Hepatocyte (in vitro differentiated cells): Measurements from ENCODE around the gene SLC25A46. TPM values are rescaled to one million over a fixed set of nuclear protein-coding genes. Genes with fewer than 3 reads are reported as not detected.
A peak's percentile ranks its signal among the peaks of the same experiment; 100 is the strongest.

Experiments used
- DNase-seq: peaks from one replicate; pipeline ENCODE4 v3.0.0-alpha.2; 2016; ENCODE audit warnings: low spot score
- H2AFZ ChIP-seq: fragments of 200-600 bp; sonication (generic); 2 replicates; pipeline ENCODE4 v1.6.0; 2016; ENCODE audit warnings: antibody characterized with exemption, mild to moderate bottlenecking
- H3K27ac ChIP-seq: fragments of 200-600 bp; sonication (generic); 2 replicates; pipeline ENCODE4 v1.5.1; 2016; ENCODE audit warnings: mild to moderate bottlenecking
- H3K27me3 ChIP-seq: fragments of 200-600 bp; sonication (generic); 2 replicates; pipeline ENCODE4 v1.6.1; 2016
- H3K36me3 ChIP-seq: fragments of 200-600 bp; sonication (generic); replicated peaks from 2 replicates; pipeline ENCODE4 v1.5.1; 2016; ENCODE audit warnings: low read depth; ENCODE audit not compliant: insufficient read depth
- H3K4me1 ChIP-seq: fragments of 200-600 bp; sonication (generic); 2 replicates; pipeline ENCODE4 v1.5.1; 2016; ENCODE audit warnings: mild to moderate bottlenecking, moderate library complexity; ENCODE audit not compliant: insufficient read depth
- H3K4me2 ChIP-seq: fragments of 200-600 bp; sonication (generic); 2 replicates; pipeline ENCODE4 v1.6.0; 2016
- H3K4me3 ChIP-seq: fragments of 200-600 bp; sonication (generic); 2 replicates; pipeline ENCODE4 v1.5.1; 2016; ENCODE audit warnings: mild to moderate bottlenecking
- H3K79me2 ChIP-seq: fragments of 200-600 bp; sonication (generic); 2 replicates; pipeline ENCODE4 v1.6.0; 2017; ENCODE audit warnings: mild to moderate bottlenecking
- H3K9me2 ChIP-seq: fragments of 200-600 bp; sonication (generic); replicated peaks from 2 replicates; pipeline ENCODE4 v1.6.0; 2017; ENCODE audit warnings: mild to moderate bottlenecking; ENCODE audit not compliant: insufficient read depth
- H3K9me3 ChIP-seq: fragments of 200-600 bp; sonication (generic); 2 replicates; pipeline ENCODE4 v1.5.1; 2016; ENCODE audit warnings: low read depth, mild to moderate bottlenecking
- H4K20me1 ChIP-seq: fragments of 200-600 bp; sonication (generic); 2 replicates; pipeline ENCODE4 v1.6.0; 2016; ENCODE audit warnings: mild to moderate bottlenecking; ENCODE audit not compliant: insufficient read depth, poor library complexity, severe bottlenecking
- CTCF ChIP-seq: fragments of 200-600 bp; sonication (generic); IDR thresholded peaks from 2 replicates; pipeline ENCODE4 v1.5.1; 2016; ENCODE audit warnings: antibody characterized with exemption, mild to moderate bottlenecking; ENCODE audit not compliant: poor library complexity
- EZH2 ChIP-seq: fragments of 200-600 bp; sonication (generic); IDR thresholded peaks from 2 replicates; pipeline ENCODE4 v1.6.1; 2016; ENCODE audit warnings: antibody characterized with exemption, mild to moderate bottlenecking, borderline replicate concordance
- EZH2phosphoT487 ChIP-seq: fragments of 200-600 bp; sonication (generic); IDR thresholded peaks from one replicate; pipeline ENCODE4 v1.6.1; 2018; ENCODE audit warnings: antibody characterized with exemption, mild to moderate bottlenecking, low read depth, moderate library complexity; ENCODE audit not compliant: unreplicated experiment, severe bottlenecking
- WGBS: methylation state at CpG from one replicate; pipeline ENCODE4 v1.1.6; 2016; ENCODE audit warnings: low lambda C conversion rate; ENCODE audit errors: missing lambda C conversion rate; 5-methylcytosine and 5-hydroxymethylcytosine counted together
- polyA plus RNA-seq: library from polyadenylated mRNA; unstranded; fragments of >200 nt; fragmentation: Nextera tagmentation; extraction: Ambion mirVana; gene quantifications from 2 replicates; pipeline ENCODE4 v1.2.1, GENCODE V29; 2016
- total RNA-seq: library from RNA; depleted of rRNA; stranded (reverse); fragments of >200 nt; gene quantifications from 2 replicates; pipeline ENCODE4 v1.2.3, GENCODE V29; 2014

Gene SLC25A46
- total and polyA plus RNA-seq, 2 experiments from 2014 or later, result 27.3 to 76.2 TPM

DNA sequence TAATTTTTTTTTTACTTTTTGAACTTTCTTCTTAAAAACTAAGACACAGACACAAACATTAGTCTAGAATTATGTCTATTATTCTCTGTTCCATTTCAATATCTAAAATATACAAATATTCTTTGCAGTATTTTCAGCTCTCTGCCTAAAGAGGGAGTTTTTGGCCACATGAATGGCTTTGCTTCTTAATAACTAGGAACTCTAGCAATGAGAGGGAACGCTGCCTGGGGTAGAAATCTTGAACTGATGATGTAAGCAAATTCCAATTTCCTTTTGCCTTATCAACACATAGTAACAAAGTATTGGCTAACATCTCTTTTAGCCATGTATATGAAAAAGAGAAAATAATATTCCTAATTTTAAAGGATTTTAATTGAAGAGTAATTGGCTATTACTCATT lies 51.9 kb downstream of the SLC25A46 start:
- 36% methylated on average over 1 of the region's 1 CpG for WGBS
- no peaks in the 10 kb centered on the region for H3K9me3 ChIP-seq

DNA sequence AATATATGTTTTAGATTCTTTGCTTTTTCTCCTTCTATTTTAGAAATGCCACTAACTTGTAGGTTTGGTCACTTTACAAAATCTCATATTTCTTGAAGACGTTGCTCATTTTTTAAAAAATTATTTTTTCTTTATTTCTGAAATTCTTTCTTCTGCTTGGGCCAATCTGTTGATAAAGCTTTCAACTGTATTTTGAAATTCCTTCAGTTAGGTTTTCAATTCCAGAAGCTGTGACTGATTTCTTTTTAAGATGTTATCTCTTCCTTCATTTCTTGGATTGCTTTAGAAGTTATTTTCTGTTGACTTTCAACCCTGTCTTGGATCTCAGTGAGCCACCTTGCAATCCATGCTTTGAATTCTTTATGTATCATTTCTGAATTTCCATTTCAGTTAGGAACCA lies 64.2 kb downstream of the SLC25A46 start:
- no peaks in the 10 kb centered on the region for H3K27me3 ChIP-seq
- H3K9me2 ChIP-seq, result no peaks in the 10 kb centered on the region
- no peaks in the 10 kb centered on the region for H3K4me1 ChIP-seq
- H3K36me3 ChIP-seq, result no peaks in the 10 kb centered on the region
- TF ChIP-seq EZH2phosphoT487, result no peak
- no peak for TF ChIP-seq CTCF
- no peak for TF ChIP-seq EZH2
- H3K9me3 ChIP-seq, result no peaks in the 10 kb centered on the region
- 68% methylated on average over 1 of the region's 1 CpG for WGBS
- DNase-seq, result no peak
- H3K4me2 ChIP-seq, result no peak overlapping the region
- H3K27ac ChIP-seq, result no peak overlapping the region
- H4K20me1 ChIP-seq, result no peaks in the 10 kb centered on the region
- H3K4me3 ChIP-seq, result no peak overlapping the region
- H3K79me2 ChIP-seq, result no peaks in the 10 kb centered on the region
- H2AFZ ChIP-seq, result no peak overlapping the region

More for the DNA sequence above, 51.9 kb downstream of the SLC25A46 start:
- Histone ChIP-seq H3K27ac (no peak overlapping the region), H3K4me2 (no peak overlapping the region), H3K79me2 (no peaks in the 10 kb centered on the region), H3K4me1 (no peaks in the 10 kb centered on the region), H2AFZ (no peak overlapping the region), H3K36me3 (no peaks in the 10 kb centered on the region), H3K9me2 (no peaks in the 10 kb centered on the region), H3K4me3 (no peak overlapping the region), H3K27me3 (no peaks in the 10 kb centered on the region), H4K20me1 (no peaks in the 10 kb centered on the region)
- TF ChIP-seq CTCF, result peak; percentile 41
- no peak for TF ChIP-seq EZH2
- peak; percentile 26 for DNase-seq

DNA sequence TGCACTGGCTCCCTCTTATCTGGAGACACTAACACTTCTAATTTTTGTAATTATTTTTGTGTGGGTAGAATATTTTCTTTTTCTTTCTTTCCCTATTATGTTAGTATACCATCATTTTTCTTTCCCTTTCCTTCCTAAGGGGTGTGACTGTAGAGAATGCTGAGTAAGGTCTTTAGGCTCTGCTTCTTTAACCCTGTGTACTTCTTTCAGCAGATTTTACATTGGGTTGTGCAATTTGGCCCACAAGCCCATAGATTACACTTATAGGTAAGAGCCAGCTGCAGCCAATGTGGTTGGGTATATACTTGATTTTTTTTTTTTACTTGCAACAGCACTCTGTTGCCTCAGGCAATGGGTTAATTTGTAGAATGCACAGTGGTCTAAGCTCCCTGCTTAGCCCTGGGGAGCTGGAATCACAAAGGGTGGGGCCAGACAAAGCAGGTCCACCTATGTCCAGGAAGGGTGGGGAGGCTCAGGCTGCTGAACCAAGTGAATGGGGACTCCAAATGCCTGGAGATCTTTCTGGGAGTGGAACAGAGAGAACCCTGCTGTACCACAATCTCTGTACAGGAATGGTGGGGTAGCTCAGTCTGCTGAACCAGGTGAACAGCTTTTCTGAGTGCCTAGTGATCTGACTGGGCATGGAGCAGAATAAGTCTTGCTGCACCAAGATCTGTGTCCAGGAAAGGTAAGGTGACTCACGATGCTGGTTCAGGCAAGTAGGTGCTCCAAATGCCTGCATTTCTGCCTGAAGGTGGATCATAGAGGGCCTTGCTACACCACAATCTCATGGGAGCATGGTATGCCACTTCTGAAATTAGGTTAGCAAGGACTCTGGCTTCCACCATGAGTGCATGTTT lies 64.9 kb downstream of the SLC25A46 start:
- no peaks in the 10 kb centered on the region for H3K4me1 ChIP-seq
- no peak for TF ChIP-seq EZH2phosphoT487
- TF ChIP-seq EZH2, result no peak
- no peak overlapping the region for H3K27ac ChIP-seq
- H3K27me3 ChIP-seq, result no peaks in the 10 kb centered on the region
- no peak overlapping the region for H2AFZ ChIP-seq
- no peaks in the 10 kb centered on the region for H3K36me3 ChIP-seq
- no peaks in the 10 kb centered on the region for H3K9me2 ChIP-seq
- H3K9me3 ChIP-seq, result no peaks in the 10 kb centered on the region
- no peaks in the 10 kb centered on the region for H4K20me1 ChIP-seq
- no peak overlapping the region for H3K4me3 ChIP-seq
- WGBS, result 86% methylated on average over 1 of the region's 1 CpG
- H3K79me2 ChIP-seq, result no peaks in the 10 kb centered on the region
- H3K4me2 ChIP-seq, result no peak overlapping the region
- DNase-seq, result no peak

GRCh38 chr5:110807169-110807568 lies 68.4 kb downstream of the SLC25A46 start:
- no peak overlapping the region for H3K27ac ChIP-seq
- no peak overlapping the region for H3K4me2 ChIP-seq
- 76% methylated on average over 4 of the region's 4 CpGs for WGBS
- H2AFZ ChIP-seq, result no peak overlapping the region
- no peaks in the 10 kb centered on the region for H3K4me1 ChIP-seq
- H3K4me3 ChIP-seq, result no peak overlapping the region
- no peaks in the 10 kb centered on the region for H3K9me2 ChIP-seq
- TF ChIP-seq EZH2phosphoT487, result no peak
- no peak for TF ChIP-seq CTCF
- no peak for TF ChIP-seq EZH2
- no peaks in the 10 kb centered on the region for H4K20me1 ChIP-seq
- H3K36me3 ChIP-seq, result no peaks in the 10 kb centered on the region
- H3K9me3 ChIP-seq, result no peaks in the 10 kb centered on the region
- H3K79me2 ChIP-seq, result no peaks in the 10 kb centered on the region
- H3K27me3 ChIP-seq, result no peaks in the 10 kb centered on the region
- DNase-seq, result peak; percentile 4
